ENCODE measurements around the gene ZFPM1.
"Not testable (repeated sequence)": the region's sequence is repeated elsewhere in the genome, so short reads cannot be mapped to it uniquely, and the experiment has no call there.

The ZFPM1 gene

GRCh38 chr16:88480829-88481228, 27.7 kb downstream of the ZFPM1 start:
- DNase-seq (ENCODE audit: low spot score), result no peak

- no peak for DNase-seq (ENCODE audit: low spot score)
Measured at GRCh38 chr16:88481851-88482250, 28.8 kb downstream of the ZFPM1 start.

- DNase-seq (ENCODE audit: low spot score), result no peak
Measured at GRCh38 chr16:88482630-88483391, 29.7 kb downstream of the ZFPM1 start.

- no peak for DNase-seq (ENCODE audit: low spot score)
Measured at GRCh38 chr16:88483392-88483641, 30.2 kb downstream of the ZFPM1 start.

GRCh38 chr16:88484505-88485365, 31.7 kb downstream of the ZFPM1 start:
- DNase-seq (ENCODE audit: low spot score), result no peak

GRCh38 chr16:88485366-88485741, 32.3 kb downstream of the ZFPM1 start:
- not testable (repeated sequence) for DNase-seq (ENCODE audit: low spot score)

- no peak for DNase-seq (ENCODE audit: low spot score)
Measured at GRCh38 chr16:88486398-88487123, 33.5 kb downstream of the ZFPM1 start.

GRCh38 chr16:88487124-88487432, 34.0 kb downstream of the ZFPM1 start:
- no peak for DNase-seq (ENCODE audit: low spot score)

GRCh38 chr16:88487920-88488851, 35.1 kb downstream of the ZFPM1 start:
- no peak for DNase-seq (ENCODE audit: low spot score)

GRCh38 chr16:88489163-88489741, 36.2 kb downstream of the ZFPM1 start:
- no peak for DNase-seq (ENCODE audit: low spot score)

GRCh38 chr16:88491001-88491559, 38.0 kb downstream of the ZFPM1 start:
- DNase-seq (ENCODE audit: low spot score), result no peak

GRCh38 chr16:88491560-88492310, 38.7 kb downstream of the ZFPM1 start:
- no peak for DNase-seq (ENCODE audit: low spot score)

GRCh38 chr16:88493879-88494278, 40.8 kb downstream of the ZFPM1 start:
- no peak for DNase-seq (ENCODE audit: low spot score)

- DNase-seq (ENCODE audit: low spot score), result no peak
Measured at GRCh38 chr16:88494335-88495154, 41.5 kb downstream of the ZFPM1 start.

- no peak for DNase-seq (ENCODE audit: low spot score)
Measured at GRCh38 chr16:88495268-88495772, 42.2 kb downstream of the ZFPM1 start.

GRCh38 chr16:88497561-88498462, 44.7 kb downstream of the ZFPM1 start:
- no peak for DNase-seq (ENCODE audit: low spot score)

- no peak for DNase-seq (ENCODE audit: low spot score)
Measured at GRCh38 chr16:88498576-88499208, 45.6 kb downstream of the ZFPM1 start.

GRCh38 chr16:88499292-88499691, 46.2 kb downstream of the ZFPM1 start:
- DNase-seq (ENCODE audit: low spot score), result no peak
